Right atrium auricular region (tissue), 2 donors: ENCODE measurements around the gene MYH4. TPM values are rescaled to one million over a fixed set of nuclear protein-coding genes. Genes with fewer than 3 reads are reported as not detected.

ENCODE experiments used
- DNase-seq: peaks from one replicate; pipeline ENCODE4 v3.0.0-alpha.2; 2019; ENCODE audit warnings: low spot score
- H3K27ac ChIP-seq, 2 donors: fragments of 200-600 bp; sonication (generic); 1 replicate in 1 of 2; 2 replicates in 1 of 2; pipeline ENCODE4 v1.5.1; 2016 to 2019
- H3K27me3 ChIP-seq, 2 donors: fragments of 200-600 bp; sonication (generic); one replicate each; pipeline versions ENCODE4 v1.5.1 to v1.6.0; 2017 to 2019
- H3K36me3 ChIP-seq: fragments of 200-600 bp; sonication (generic); one replicate; pipeline ENCODE4 v1.5.1; 2016
- H3K4me1 ChIP-seq, 2 donors: fragments of 200-600 bp; sonication (generic); one replicate each; pipeline versions ENCODE4 v1.5.1 to v1.6.0; 2017 to 2019
- H3K4me3 ChIP-seq, 2 donors: fragments of 200-600 bp; sonication (generic); 1 replicate in 1 of 2; 2 replicates in 1 of 2; pipeline ENCODE4 v1.5.1; 2017 to 2019; ENCODE audit warnings: mild to moderate bottlenecking in 1 of 2, moderate library complexity in 1 of 2
- H3K9me3 ChIP-seq, 2 donors: fragments of 200-600 bp; sonication (generic); one replicate each; pipeline ENCODE4 v1.5.1; 2019
- CTCF ChIP-seq, 2 donors: fragments of 200-600 bp; sonication (generic); IDR thresholded peaks; one replicate each; pipeline ENCODE4 v1.5.1; 2019; ENCODE audit warnings: antibody characterized with exemption in 2 of 2
- total RNA-seq, 2 donors: library from RNA; depleted of rRNA; stranded (reverse); fragments of >200 nt; gene quantifications; one replicate each; pipeline ENCODE4 v1.1.0, GENCODE V29; 2016

Gene MYH4
- total RNA-seq, 2 donors from 2014 or later: not detected

GRCh38 chr17:10398352-10398751 is 71.0 kb downstream of the MYH4 start:
- DNase-seq: no peak
- no peaks in the 10 kb centered on the region for H3K36me3 ChIP-seq
- no peaks in the 10 kb centered on the region for H3K4me1 ChIP-seq
- H3K9me3 ChIP-seq: no peaks in the 10 kb centered on the region
- no peaks in the 10 kb centered on the region for H3K27me3 ChIP-seq
- no peak for TF ChIP-seq CTCF (IDR thresholded peaks at IDR 0.05)
- H3K4me3 ChIP-seq: no peak overlapping the region
- H3K27ac ChIP-seq: no peak overlapping the region

- Histone ChIP-seq H3K4me3 (no peak overlapping the region), H3K36me3 (no peaks in the 10 kb centered on the region), H3K27ac (no peak overlapping the region), H3K9me3 (no peaks in the 10 kb centered on the region), H3K4me1 (no peaks in the 10 kb centered on the region), H3K27me3 (no peaks in the 10 kb centered on the region)
- no peak for TF ChIP-seq CTCF (IDR thresholded peaks at IDR 0.05)
- DNase-seq: no peak
Observed at GRCh38 chr17:10396524-10397163, 72.7 kb downstream of the MYH4 start.

GRCh38 chr17:10394201-10394887 is 75.0 kb downstream of the MYH4 start:
- no peaks in the 10 kb centered on the region for H3K4me1 ChIP-seq
- no peak for DNase-seq
- TF ChIP-seq CTCF (IDR thresholded peaks at IDR 0.05): no peak

More at GRCh38 chr17:10394201-10394887, 75.0 kb downstream of the MYH4 start:
- no peaks in the 10 kb centered on the region for H3K27me3 ChIP-seq
- H3K36me3 ChIP-seq: no peaks in the 10 kb centered on the region
- H3K27ac ChIP-seq: no peak overlapping the region
- no peaks in the 10 kb centered on the region for H3K9me3 ChIP-seq
- no peak overlapping the region for H3K4me3 ChIP-seq

Other genes starting within 250 kb of the MYH4 start
- not detected for gene MYH13, start 96.6 kb downstream of the MYH4 start, total RNA-seq
- gene MYH8, start 47.6 kb downstream of the MYH4 start, total RNA-seq: not detected
- gene MYH1, start 49.0 kb upstream of the MYH4 start, total RNA-seq: under 1 TPM in 1 of 2 donors, not detected in 1; 0.07 TPM
- gene MYH2, start 80.1 kb upstream of the MYH4 start, total RNA-seq: not detected
- gene MYH3, start 187.8 kb upstream of the MYH4 start, total RNA-seq: under 1 TPM; 0.22 to 0.43 TPM
- gene SCO1, start 228.0 kb upstream of the MYH4 start, total RNA-seq: 10 to 100 TPM; 14.6 to 21.6 TPM
- gene ADPRM, start 228.0 kb upstream of the MYH4 start, total RNA-seq: 1 to 10 TPM; 2.4 to 3.8 TPM